HG03097 (cell line): ENCODE data around the gene ALPI.
"Not testable (repeated sequence)": the region's sequence is repeated elsewhere in the genome, so short reads cannot be mapped to it uniquely, and the experiment has no call there.

Source experiments
- ATAC-seq: cut with Tn5 transposase; IDR thresholded peaks from one replicate; pipeline ENCODE4 v1.9.1; 2021; ENCODE audit not compliant: unreplicated experiment, low FRiP score

Gene ALPI

GRCh38 chr2:232420463-232421188 is 35.3 kb upstream of the ALPI start:
- no peak for ATAC-seq

GRCh38 chr2:232421189-232421785 is 34.7 kb upstream of the ALPI start:
- ATAC-seq = no peak

GRCh38 chr2:232422051-232422450 is 33.9 kb upstream of the ALPI start:
- no peak for ATAC-seq

DNA sequence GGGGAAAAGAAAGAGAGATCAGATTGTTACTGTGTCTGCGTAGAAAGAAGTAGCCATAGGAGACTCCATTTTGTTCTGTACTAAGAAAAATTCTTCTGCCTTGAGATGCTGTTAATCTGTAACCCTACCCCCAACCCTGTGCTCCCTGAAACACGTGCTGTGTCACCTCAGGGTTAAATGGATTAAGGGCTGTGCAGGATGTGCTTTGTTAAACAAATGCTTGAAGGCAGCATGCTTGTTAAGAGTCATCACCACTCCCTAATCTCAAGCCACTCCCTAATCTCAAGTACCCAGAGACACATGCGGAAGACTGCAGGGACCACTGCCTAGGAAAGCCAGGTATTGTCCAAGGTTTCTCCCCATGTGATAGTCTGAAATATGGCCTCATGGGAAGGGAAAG is 33.0 kb upstream of the ALPI start:
- not testable (repeated sequence) for ATAC-seq

DNA sequence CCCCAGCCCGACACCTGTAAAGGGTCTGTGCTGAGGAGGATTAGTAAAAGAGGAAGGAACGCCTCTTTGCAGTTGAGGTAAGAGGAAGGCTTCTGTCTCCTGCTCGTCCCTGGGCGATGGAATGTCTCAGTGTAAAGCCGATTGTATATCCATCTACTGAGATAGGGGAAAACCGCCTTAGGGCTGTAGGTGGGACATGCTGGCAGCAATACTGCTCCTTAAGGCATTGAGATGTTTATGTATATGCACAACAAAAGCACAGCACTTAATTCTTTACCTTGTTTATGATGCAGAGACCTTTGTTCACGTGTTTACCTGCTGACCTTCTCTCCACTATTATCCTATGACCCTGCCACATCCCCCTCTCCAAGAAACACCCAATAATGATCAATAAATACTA is 32.5 kb upstream of the ALPI start:
- ATAC-seq = not testable (repeated sequence)

- ATAC-seq = no peak
Observed at GRCh38 chr2:232431705-232432590, 24.0 kb upstream of the ALPI start.

DNA sequence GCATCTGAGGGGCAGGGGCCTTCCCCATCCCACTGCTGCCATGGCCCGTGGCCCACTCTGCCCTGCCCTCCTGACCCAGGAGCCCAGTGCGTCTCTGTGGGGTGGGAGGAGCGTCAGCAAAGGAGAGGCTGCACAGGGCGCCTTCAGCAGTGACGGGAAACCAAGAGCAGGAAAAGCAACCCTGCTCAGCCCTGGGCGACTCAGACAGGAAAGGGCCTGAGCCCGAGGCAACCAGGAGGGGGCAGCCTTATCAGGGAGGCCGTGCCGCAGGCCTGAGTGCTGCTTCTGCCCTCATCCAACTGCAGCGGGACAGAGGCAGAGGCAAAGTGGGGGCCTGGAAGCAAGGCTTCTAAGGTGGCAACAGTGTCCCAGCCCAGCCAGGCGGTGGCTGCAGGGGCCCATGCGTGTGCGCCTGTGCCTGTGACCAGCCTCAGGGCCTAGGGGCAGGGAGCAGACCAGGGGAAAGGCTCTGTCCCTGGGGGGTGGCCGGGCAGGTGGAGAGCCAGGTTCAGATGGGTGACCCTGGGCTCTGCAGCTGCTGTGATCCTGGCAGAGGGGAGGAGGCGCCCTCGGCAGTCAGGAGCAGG is 23.3 kb upstream of the ALPI start:
- no peak for ATAC-seq

- not testable (repeated sequence) for ATAC-seq
Observed at GRCh38 chr2:232433622-232434021, 22.3 kb upstream of the ALPI start.

DNA sequence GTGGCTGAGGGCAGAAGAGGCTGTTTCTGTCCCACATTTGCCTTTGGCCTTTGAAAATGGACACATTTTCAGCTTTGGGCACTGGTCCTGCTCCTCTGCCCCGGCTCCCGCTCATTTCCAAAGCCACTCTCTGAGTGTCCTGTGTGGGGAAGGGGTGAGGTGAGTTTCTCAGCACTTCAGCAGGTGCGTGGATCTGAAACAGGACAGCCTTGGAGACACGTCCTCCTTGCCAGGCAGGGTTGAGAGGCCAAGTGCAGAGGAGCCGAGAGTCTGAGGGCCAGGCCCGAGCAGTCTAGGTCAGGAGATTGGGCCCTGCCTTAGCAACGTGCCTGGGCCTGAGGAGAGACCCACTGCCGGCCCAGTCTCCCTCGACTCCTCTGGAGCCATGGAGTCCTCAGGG is 21.9 kb upstream of the ALPI start:
- ATAC-seq = no peak

DNA sequence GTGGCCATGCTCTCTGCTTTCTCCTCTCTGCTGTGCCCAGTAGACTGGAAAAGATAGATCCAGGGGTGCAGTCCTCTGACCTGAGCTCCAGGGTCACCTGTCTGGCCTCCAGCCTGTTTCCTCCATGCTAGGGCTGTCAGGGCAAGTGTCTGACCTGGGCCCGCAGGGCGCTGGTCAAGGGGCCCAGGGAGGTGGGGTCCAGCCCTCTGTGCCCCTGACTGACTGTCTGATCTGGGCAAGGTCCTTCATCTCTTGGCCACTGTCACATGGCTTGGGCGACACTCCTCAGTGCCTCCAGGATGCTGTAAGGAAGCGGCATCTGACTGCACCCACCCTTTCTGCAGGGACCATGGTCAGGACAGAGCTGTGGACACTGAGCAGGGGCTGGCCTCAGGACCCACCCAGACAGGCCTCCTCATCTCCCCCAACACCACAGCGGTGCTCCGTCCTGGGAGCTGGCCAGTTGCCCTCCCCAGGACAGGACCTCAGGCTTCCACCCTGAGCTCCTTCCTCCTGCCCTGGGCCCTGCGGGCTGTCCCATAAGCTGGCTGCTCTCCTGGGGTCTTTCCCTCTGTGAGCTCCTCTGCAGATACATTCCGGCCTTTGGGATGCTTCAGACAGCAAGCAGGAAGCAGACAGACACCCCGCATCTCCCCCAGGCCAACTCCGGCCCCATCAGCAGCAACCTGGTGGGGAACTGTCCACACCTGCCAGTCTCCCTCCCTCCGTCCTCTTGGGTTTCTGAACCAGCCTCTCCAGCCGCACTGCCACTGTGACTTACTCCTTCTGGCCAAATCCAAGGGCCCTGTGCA is 21.2 kb upstream of the ALPI start:
- ATAC-seq = no peak

DNA sequence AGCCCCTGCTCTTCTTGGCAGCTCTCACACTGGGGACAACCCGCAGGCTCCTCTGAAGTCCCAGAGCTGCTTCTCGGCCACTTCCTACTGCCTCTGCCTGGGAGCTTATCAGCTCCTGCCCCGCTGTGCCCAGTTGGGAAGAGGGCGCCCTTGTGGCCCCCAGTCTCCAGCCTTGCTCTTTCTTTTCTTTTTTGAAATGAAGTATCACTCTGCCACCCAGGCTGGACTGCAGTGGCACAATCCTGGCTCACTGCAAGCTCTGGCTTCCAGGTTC is 20.6 kb upstream of the ALPI start:
- no peak for ATAC-seq

DNA sequence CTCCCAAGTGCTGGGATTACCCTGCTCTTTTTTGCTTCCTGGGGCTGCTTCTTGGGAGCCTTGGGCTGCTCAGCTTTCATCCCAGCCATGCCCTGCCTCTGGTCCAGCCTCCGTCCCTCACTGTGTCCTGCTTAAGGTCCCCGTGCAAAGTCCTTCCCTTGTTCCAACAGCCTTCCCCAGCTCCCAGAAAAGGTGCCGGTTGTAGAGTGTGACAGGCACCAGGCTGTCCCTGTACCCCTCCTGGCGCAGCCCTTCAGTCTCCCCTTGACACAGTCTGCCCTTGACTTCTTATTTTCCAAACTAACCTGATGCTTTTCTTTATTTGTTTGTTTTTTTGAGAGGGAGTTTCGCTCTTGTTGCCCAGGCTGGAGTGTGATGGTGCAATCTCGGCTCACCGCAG is 20.1 kb upstream of the ALPI start:
- ATAC-seq = no peak

GRCh38 chr2:232436381-232437194 is 19.4 kb upstream of the ALPI start:
- no peak for ATAC-seq

- no peak for ATAC-seq
Observed at GRCh38 chr2:232437195-232437571, 18.8 kb upstream of the ALPI start.

GRCh38 chr2:232438091-232438490 is 17.9 kb upstream of the ALPI start:
- ATAC-seq = no peak

DNA sequence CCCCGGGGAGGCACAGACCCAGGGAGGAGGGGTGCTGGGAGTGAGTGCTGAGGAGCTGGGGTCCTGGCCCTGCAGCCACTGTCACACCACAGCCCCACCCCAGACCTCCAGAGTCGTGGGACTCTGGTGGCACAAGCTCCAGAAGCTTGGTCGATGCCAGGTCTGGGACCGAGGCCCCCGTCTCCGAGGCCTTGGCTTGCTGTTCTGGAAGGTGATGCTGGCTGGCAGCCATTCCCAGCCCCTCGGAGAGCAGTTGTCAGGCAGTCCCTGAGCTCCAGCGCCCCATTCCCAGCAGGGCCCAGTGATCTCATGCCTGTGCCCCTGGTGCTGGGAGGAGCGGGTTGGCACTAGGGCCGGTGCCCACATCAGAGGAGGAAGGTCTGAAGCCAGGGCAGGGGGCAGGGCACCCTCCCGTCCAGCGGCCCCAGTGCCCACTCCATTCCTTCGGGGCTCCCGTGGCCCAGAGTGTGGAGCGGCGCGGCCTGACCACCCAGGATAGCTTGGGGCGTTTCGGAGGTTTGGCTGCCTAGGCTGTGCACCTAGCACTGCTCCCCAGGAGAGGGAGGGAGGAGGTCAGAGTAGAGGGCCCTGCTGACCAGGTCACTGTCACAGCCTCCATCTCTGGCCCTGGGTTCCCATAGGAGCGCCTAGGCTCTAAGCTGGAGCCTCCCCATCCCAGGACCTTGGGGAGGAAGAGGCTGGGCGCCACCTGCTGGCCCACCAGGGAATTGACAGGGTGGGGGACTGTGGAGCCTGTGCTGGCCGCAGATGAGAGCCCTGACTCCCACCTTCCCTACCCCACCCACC is 16.8 kb upstream of the ALPI start:
- no peak for ATAC-seq

GRCh38 chr2:232439758-232440135 is 16.2 kb upstream of the ALPI start:
- ATAC-seq = no peak

DNA sequence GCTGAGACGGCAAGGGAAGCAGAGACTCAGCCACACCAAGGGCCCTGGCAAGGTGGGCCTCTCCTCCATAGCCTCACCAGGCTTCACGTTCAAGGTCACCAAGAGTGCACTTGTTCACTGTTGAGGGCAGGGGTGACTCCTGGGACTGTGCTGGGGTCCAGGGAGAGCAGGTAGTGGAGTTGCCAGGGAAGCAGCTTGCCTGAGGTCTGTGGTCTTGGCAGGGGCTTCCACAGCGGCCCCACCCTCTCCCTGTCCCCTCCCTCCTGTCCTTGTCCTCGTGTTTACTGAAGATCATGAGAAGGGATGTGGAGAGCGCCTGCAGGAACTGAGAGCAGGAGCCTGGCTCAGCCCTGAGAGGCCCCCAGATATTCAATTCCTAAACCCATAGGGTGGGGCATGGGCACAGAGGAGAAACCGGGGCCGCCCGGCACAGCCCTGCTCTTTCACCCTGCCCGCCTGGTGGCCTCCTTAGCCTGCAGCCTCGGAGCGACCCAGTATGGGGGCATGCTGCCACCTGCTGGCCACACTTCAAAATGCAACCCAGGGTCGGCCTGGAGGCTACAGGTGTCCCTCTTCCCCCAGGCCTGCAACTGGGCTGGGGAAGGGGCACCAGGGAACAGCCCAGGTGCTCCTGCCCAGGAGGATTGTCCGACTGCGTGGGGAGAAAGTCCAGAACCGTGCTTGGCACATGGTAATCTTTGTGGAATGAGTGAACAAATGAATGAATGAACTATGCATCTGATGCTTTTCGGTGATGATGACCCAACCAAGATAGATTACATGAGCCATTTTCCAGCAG is 15.5 kb upstream of the ALPI start:
- peak; percentile 81 for ATAC-seq
